GM21367 (cell line): Measurements from ENCODE around the gene ITGB1.
"Not testable (repeated sequence)": the region's sequence is repeated elsewhere in the genome, so short reads cannot be mapped to it uniquely, and the experiment has no call there.

Experiments used
- ATAC-seq: cut with Tn5 transposase; IDR thresholded peaks from one replicate; pipeline ENCODE4 v1.9.1; 2021; ENCODE audit not compliant: unreplicated experiment

ITGB1 gene

DNA sequence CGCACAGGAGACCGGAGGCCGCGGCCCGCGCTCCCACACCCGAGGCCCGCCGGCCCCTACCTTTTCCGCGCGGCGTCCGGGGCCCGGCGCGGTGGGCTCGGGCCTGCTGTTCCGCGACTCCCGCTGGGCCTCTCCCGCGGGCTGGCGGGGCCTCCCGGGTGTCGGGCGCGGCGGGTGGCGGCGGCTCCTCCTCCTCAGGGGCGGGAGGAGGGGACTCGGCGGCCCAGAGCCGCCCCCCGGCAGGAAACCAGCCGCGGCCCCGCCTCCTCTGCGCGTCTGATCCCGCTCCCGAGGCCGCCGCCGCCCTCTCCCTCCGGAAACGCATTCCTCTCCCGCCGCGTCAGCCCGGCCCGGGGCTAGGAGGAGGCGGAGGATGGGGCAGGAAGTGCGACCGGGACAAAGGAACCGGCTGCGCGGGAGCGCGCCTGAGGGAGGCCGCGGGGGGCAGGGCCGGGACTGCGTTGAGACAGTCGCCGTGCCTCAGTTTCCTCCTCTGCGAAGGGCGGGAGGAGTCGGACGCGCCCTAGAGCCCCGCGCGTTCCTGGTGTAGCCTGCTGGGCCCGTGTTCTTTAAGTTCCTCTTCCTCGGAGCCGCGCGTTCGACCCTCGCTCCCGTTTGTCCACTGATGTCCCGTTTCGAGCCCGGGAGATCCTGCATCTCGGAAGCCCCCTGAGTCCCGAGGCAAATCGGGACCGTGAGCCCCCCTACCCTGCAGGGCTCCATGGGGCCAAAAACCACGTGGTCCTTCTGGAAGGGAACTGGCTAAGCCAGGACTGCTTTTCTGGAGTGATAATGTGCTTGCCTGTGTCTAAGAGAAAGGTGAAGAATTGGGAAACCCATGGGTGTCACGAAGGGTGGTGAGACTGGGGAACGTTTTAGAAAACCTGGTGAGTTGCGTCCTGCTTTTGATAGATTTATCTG is at the start of gene ITGB1:
TSS of gene ITGB1 (minus strand) at position 146 of the 921 bp plus-strand sequence. CDS start 22,672 bp downstream, outside the sequence.
- ATAC-seq, result peak; percentile 65

DNA sequence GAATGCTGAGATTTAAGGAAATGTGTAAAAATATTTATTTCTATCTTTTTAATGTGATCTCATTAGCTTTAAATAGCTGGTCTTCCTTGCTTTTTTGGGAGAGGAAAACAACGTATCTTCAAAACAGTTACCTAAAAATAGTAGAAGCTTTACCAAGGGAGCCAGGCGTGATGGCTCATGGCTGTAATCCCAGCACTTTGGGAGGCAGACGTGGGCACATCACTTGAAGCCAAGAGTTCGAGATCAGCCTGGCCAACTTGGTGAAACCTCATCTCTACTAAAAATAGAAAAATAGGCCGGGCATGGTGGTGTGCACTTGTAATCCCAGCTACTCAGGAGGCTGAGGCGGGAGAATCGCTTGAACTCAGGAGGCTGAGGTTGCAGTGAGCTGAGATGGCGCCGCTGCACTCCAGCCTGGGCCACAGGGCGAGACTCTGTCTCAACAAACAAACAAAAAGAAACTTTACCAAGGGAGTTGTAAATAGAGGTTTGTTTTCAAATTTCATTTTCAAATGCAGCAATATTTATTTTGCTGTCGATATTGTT is 48.4 kb upstream of the ITGB1 start:
- no peak for ATAC-seq

DNA sequence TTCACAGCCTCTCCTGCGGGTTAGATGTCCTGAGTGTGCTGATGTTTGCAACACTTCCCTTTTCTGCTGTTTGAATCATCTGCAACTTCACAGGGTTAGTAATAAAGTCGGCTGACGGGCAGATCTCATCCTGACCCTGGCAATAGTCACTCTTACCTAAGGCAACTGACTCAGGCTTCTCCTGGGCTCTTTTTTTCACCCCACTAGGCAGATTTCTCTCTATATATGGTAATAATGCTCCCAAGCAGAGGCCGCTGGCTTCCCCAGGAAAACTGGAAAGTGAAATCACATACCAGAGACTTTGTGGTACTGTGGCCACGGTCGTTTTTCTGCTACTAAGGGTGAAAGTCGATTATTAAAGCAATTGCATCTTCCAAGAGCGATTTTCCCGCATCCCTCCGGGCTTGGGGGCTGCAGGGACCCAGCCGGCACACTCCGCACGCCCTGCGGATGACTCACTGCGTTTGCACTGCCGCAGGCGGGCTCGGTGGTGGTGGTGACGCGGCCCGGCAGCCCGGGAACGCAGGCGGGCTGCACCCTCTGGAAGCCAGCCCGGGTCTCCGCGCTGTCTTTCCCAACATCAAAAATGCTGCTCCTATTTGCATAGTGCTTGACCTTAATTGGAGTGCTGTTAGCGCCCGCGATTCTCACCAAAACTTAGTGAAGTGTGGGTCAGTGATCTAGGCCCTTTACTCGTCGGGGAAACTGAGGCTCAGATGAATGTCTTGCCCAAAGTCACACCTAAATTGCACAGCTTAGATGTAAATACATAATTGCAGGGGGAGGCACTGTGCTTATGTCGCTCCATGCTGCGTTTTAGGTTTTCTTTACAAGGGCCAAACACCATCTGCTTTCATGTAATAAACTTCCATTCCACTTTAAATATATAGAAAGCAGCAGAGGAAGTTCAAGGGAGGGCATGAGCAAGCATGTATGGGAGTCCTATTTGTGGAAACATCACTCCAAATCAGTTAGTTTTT is 47.6 kb upstream of the ITGB1 start:
- ATAC-seq, result no peak

DNA sequence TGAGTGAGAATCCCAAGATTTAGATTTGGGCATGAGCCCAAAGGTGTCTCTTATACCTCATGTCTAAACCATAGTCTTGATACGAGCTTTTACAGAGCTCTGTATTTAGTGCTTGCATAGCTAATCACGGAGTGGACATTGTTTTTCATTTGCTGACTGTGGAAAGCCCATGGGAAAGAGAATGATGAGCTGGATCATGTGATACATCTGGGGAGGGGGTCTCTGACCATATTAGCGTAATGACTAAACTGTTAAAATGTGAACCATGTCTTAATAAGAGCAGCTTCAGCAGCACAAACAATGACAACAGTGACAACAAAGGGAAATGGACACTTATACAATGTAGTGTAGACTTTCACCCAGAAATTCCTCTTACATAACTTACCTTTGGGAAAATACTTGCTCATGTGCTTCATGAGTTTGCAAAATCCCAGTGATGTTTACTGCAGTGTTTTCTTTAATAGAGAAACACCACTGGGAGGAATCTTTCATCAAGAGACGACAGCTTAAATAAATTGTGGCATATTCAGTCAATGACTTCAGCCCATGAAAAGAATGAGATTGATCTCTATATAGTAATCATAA is 44.0 kb upstream of the ITGB1 start:
- no peak for ATAC-seq

DNA sequence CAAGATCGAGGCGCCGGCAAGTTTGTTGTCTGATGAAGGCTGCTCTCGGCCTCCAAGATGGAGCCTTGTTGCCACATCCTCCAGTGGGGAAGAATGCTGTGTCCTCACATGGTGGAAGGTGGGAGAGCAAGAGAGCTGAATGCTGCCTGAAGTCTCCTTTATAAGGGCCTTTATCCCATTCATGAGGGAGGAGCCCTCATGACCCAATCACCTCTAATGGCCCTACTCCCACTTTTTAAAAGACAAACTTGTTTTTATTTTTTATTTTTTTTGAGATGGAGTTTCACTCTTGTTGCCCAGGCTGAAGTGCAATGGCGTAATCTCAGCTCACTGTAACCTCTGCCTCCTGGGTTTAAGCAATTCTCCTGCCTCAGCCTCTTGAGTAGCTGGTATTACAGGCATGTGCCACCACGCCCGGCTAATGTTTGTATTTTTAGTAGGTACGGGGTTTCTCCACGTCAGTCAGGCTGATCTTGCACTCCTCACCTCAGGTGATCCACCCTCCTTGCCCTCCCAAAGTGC is 40.1 kb upstream of the ITGB1 start:
- ATAC-seq, result not testable (repeated sequence)

DNA sequence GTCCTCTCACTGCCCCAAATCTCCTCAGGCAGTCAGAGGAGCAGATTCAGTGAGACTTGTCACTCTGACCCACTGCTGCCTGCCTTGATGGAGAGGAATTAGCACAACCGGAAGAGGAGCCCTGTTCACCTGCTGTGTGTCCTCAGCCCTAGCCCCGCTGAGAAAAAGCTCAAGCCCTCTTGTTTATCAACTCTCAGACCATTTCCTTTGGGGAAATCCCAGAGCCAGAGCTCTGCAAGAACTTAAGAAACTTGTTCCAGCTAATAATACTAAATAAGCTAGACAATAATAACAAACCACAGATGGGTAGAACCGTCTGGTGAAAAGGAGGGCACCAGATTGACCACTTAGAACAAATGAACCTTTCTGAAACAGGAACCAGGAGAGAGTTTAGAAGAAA is 37.7 kb upstream of the ITGB1 start:
- ATAC-seq, result peak; percentile 75

DNA sequence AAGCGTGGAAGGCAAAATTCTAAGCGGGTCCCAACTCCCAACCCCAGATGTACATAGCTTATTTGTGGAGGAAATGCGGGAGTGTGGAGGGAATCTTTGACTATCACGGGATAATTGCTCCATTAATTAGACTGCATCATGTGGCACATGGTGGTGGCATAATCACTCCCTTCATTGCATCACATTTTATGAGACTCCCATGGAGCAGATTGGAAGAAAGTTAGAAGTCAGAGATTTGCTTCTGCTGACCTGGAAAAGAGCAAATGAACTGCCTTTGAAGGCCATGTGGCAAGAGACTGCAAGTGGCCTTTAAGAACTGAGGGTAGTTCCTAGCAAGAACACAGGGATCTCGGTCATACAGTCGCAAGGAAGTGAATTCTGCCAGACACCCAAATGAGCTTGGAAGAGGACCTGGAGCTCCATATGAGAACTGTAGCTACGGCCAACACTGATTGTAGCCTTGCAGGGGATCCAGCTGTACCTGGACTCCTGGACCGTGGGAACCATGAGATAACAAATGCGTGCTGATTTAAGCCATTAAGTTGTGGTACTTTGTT is 37.1 kb upstream of the ITGB1 start:
- no peak for ATAC-seq

DNA sequence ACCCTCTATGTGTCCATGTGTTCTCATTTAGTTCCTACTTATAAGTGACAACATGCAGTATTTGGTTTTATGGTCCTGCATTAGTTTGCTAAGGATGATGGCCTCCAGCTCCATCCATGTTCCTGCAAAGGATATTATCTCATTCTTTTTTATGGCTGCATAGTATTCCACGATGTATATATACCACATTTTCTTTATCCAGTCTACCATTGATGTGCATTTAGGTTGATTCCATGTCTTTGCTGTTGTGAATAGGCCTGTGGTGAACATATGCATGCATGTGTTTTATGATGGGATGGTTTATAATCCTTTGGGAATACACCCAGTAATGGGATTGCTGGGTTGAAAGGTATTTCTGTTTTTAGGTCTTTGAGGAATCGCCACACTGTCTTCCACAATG is 36.6 kb upstream of the ITGB1 start:
- not testable (repeated sequence) for ATAC-seq

DNA sequence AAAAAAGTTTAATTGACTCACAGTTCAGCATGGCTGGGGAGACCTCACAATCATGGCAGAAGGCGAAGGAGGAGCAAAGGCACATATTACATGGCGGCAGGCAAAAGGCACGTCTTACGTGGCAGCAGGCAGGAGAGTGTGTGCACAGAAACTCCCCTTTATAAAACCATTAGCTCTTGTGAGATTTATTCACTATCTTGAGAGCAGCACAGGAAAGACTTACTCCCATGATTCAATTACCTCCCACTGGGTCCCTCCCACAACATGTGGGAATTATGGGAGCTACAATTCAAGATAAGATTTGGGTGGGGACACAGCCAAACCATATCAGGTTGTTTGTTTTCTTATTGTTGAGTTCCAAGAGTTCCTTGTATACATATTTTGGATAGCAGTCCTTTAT is 34.3 kb upstream of the ITGB1 start:
- not testable (repeated sequence) for ATAC-seq

DNA sequence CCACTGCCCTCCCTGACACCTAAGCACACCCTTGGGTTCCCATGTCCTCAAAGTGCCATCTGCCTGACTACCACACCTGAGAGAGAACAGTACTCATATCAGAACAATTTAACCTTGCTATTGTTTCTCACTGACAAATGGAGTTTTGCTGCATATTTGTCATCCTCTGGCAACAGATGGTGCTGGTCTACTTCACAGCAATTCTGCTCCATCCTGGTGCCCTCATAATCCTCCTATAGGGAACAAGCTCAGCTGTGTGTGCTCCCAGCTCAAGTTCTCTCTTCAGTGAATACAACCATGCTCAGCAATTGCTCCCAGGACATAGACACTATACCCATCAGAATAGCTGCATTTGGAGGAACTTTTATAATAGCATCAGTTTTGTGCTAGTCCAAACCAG is 32.8 kb upstream of the ITGB1 start:
- ATAC-seq, result no peak

DNA sequence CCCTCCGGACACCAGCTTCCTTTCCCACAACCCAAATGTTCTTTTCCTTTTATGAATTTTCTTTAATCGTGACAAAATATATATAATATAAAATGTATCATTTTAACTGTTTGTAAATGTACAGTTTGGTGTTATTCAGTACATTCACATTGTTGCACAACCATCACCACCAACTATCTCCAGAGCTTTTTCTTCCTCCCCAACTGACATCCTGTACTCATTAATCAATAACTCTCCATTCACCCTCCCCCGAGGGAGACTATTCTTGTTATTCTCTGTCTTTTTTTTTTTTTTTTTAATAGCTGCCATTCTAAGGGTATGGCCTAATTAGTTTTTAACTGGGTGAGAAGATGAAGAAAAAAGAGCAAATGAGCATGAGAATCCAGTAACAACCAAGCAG is 30.6 kb upstream of the ITGB1 start:
- no peak for ATAC-seq

DNA sequence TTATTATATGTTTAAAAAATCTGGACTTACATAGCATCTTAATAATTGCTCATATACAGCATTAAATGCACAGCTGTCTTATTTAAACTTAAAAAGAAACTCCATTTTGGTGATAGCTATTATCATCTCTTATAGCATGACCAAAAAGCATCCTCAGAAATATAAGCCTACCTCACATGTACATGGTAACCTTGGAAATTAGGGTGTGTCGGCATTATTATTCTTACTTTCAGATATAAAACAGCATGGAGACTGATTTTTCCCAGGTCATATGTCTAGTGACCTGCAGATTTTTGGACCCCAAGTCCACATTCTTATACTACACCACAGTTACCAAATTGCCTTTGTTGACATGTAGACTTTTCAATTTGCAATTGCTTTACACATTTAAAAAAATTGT is 29.1 kb upstream of the ITGB1 start:
- no peak for ATAC-seq

DNA sequence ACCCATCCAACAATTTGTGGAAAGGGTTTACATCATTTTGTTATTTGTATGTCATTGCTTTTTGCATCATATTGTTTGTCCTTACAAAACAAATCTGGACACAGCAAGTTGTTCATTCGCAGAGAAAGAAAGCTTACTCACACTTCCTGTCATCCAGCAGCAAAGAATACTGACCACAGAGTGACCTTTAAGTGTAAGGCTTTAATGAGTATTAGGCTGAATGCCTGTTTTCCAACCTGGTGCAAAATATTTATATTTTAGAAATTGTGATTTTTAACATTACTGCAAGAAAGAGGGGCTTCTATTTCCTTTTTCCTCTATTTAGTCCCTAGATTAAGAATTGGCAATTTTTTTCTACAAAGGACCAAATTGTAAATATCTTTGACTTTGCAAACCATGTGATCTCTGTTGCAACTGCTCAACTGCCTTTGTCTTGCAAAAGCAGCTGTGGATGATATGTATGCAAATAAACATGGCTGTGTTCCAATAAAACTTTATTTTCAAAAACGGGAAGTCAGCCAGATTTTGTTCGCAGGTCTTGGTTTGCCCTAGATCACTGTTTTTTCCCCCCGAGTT is 27.8 kb upstream of the ITGB1 start:
- ATAC-seq, result no peak

DNA sequence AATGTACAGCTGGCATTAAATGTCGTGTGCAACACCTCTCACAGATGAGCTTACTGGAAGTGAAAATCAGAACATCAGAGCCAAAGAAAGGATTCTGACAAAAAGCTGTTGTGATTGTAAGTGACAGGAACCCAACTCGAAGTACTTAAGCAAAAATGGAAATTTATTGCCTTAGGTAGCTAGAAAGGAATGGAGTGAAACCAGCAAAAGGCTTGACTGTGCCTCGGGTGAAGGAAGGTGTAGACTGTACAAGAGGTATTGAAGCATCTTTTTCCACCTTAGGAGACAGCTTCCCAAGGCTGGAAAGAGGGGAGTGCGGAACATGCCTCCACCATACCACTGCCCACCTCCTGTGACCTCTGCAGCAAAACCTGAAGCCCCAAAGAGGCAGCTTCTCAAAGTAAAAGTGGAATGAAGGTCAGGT is 27.3 kb upstream of the ITGB1 start:
- ATAC-seq, result no peak

DNA sequence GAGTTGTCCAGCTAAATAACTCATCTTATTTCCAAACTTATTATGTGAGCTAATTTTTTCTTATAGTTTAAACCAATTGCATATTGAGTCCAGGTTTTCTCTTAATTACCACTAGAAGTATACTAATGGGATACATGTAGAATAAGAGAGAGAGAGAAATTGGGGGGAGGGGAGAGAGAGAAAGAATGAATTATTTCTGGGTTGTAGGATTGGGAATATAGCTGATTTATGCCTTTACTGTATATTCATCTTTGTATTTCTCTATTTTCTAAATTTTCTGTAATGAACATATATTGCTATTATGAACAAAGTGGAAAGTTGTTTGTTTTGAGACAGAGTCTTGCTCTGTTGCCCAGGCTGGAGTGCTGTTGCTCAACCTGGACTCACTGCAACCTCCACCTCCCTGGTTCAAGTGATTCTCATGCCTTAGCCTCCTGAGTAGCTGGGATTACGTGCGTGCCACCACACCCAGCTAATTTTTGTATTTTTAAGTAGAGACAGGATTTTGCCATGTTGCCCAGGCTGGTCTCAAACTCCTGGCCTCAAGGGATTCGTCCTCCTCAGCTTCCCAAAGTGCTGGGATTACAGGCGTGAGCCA is 26.1 kb upstream of the ITGB1 start:
- no peak for ATAC-seq

DNA sequence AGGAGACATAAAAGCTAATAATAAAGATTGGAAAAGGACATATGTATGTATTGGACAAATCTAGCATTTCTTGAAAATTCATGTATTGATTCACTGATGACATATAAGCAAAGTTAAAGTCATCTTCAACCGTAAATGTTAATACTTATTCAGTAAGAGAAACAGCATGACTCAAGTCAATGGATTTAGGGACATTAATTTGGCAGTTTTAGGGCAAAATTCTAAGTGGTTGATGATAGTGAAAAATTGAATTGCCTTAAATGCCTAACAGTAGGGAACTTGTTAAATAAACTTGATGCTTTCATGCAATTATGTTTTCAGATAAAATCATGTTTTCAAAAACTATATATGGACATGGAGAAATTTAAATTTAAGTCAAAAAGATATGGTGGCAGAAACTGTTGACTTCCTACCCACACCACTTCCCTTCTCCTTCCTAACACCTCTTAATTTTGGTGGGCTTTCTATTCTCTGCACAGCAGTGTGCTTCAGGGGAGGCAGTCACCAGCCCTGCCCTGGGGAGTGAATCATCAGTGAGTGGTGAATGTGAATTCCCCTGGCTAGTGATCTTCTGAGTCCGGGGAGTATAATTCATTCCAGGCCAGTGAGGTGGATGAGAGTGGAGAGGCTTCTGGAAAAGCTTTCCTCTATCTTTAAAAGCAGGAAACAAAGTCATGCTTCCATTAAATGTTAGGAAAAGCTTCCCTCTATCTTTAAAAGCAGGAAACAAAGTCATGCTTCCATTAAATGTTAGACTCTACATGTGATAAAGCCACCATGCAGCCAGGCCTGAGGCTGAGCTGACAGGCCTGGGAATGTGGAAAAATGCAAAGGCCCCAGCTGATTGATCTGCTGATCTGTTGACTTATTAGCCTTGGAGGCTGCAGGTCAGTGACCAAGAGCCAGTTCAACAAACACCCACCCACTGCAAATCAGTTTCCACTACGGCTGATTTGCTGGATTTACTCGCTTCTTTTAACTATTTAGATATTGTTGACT is 25.2 kb upstream of the ITGB1 start:
- ATAC-seq, result no peak

DNA sequence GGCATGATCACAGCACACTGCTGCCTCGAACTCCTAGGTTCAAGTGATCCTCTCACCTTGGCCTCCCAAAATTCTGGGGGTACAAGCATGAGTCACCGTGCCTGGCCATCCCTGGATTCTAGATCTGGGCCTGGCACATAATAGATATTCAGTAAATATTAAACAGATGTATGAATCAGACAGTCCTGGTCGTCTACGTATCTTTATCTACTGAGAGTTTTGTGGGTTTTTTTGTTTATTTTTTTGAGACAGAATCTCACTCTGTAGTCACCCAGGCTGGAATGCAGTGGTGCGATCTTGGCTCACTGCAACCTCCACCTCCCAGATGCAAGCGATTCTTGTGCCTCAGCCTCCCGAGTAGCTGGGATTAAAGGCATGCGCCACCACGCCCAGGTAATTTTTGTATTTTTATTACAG is 24.3 kb upstream of the ITGB1 start:
- no peak for ATAC-seq

DNA sequence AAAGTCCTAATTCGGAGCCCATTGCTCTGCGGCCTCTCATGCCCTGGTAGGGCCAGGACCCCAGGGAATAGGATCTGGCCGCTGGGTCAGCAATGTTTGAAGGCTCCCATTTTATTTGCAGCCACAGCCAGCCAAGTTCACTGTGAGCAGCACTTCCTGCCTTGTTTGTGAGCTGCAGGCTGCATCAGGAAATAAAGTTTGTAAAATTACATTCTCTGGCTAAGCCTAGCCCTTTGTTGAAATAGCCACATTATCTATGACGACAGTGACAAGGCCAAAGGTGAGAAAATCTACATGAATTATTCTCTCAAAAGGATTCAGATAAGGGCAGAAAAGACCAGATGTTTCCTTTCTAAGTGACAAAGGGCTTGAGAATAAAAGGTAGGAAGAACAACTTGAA is 23.7 kb upstream of the ITGB1 start:
- ATAC-seq, result no peak
